ENCODE results near the gene KLHL3. TPM values are rescaled to one million over a fixed set of nuclear protein-coding genes. Genes with fewer than 3 reads are reported as not detected.
A peak's percentile ranks its signal among the peaks of the same experiment; 100 is the strongest.

The KLHL3 gene, protein sequence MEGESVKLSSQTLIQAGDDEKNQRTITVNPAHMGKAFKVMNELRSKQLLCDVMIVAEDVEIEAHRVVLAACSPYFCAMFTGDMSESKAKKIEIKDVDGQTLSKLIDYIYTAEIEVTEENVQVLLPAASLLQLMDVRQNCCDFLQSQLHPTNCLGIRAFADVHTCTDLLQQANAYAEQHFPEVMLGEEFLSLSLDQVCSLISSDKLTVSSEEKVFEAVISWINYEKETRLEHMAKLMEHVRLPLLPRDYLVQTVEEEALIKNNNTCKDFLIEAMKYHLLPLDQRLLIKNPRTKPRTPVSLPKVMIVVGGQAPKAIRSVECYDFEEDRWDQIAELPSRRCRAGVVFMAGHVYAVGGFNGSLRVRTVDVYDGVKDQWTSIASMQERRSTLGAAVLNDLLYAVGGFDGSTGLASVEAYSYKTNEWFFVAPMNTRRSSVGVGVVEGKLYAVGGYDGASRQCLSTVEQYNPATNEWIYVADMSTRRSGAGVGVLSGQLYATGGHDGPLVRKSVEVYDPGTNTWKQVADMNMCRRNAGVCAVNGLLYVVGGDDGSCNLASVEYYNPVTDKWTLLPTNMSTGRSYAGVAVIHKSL
- 1 to 10 TPM in 3 of 4 donors, under 1 TPM in 1; 0.46 to 4.6 (median 1.7) TPM for total RNA-seq

- no peak for TF ChIP-seq CTCF (IDR thresholded peaks at IDR 0.05 in 4 of 5, conservative IDR thresholded peaks at IDR 0.05 in 1 of 5)
- TF ChIP-seq POLR2A (IDR thresholded peaks at IDR 0.05), result no peak
- intact Hi-C loops (cut with DNase I; ENCODE audit: low total_unique reads), result loop anchor here (2.0 kb wide), 1 partner anchor 75 kb away; no protein-coding TSS in a partner anchor
- H3K9me3 ChIP-seq, result no peaks in the 10 kb centered on the region
- no peaks in the 10 kb centered on the region for H3K36me3 ChIP-seq
- ATAC-seq, result peak in 1 of 2 donors; percentile 64
- in situ Hi-C loops (cut with MboI; ENCODE audit: low sequenced_read_pairs in 4 of 4), result loop anchor here in 1 of 4 donors (10.0 kb wide), 1 partner anchor 91 kb away; no protein-coding TSS in a partner anchor
- peaks cover 9% of the 10 kb centered on the region in 2 donors for H3K4me1 ChIP-seq
- no peak for DNase-seq
- H3K27ac ChIP-seq, result peak within 1 kb of the TSS; percentile 30 to 56 (median 38)
- H3K27me3 ChIP-seq, result no peaks in the 10 kb centered on the region
- H3K4me3 ChIP-seq, result peak within 1 kb of the TSS; percentile 17 to 51 (median 40)
These were observed at the start of gene KLHL3 for GRCh38 chr5:137735555-137736284. Gene KLHL3 (minus strand): TSS chr5:137736089. CDS start chr5:137735646, 443 bp downstream.

- DNase-seq (no peak), ATAC-seq (no peak)
- intact Hi-C loops (cut with DNase I; ENCODE audit: low total_unique reads), result no loop called here
- no peaks in the 10 kb centered on the region for H3K9me3 ChIP-seq
- no peak overlapping the region for H3K27ac ChIP-seq
- H3K27me3 ChIP-seq, result no peaks in the 10 kb centered on the region
- in situ Hi-C loops (cut with MboI; ENCODE audit: low sequenced_read_pairs in 4 of 4), result loop anchor here in 3 of 4 donors (10.0 to 25.0 kb wide), 2 partner anchors 342 to 354 kb away; partner anchors contain the start of gene NME5 (in 2 of the 3)
- H3K4me3 ChIP-seq, result no peak overlapping the region
- H3K4me1 ChIP-seq, result peaks cover 0 to 8% of the 10 kb centered on the region in 2 donors
- H3K36me3 ChIP-seq, result no peaks in the 10 kb centered on the region
- no peak for TF ChIP-seq POLR2A (IDR thresholded peaks at IDR 0.05)
- TF ChIP-seq CTCF (IDR thresholded peaks at IDR 0.05 in 4 of 5, conservative IDR thresholded peaks at IDR 0.05 in 1 of 5), result no peak
These were observed 47.2 kb upstream of the KLHL3 start for GRCh38 chr5:137782984-137783536.

- TF ChIP-seq CTCF (IDR thresholded peaks at IDR 0.05 in 4 of 5, conservative IDR thresholded peaks at IDR 0.05 in 1 of 5) (no peak), POLR2A (IDR thresholded peaks at IDR 0.05) (no peak)
- no peak overlapping the region for H3K4me3 ChIP-seq
- no peak for DNase-seq
- intact Hi-C loops (cut with DNase I; ENCODE audit: low total_unique reads) (no loop called here), in situ Hi-C loops (cut with MboI; ENCODE audit: low sequenced_read_pairs in 4 of 4) (loop anchor here in 3 of 4 donors (10.0 to 25.0 kb wide), 2 partner anchors 343 to 355 kb away; partner anchors contain the start of gene NME5 (in 2 of the 3))
- H3K9me3 ChIP-seq, result no peaks in the 10 kb centered on the region
- no peaks in the 10 kb centered on the region for H3K36me3 ChIP-seq
- no peaks in the 10 kb centered on the region for H3K27me3 ChIP-seq
- peaks cover 0 to 8% of the 10 kb centered on the region in 2 donors for H3K4me1 ChIP-seq
- no peak overlapping the region for H3K27ac ChIP-seq
- ATAC-seq, result no peak
These were observed 46.2 kb upstream of the KLHL3 start for GRCh38 chr5:137782055-137782454.
